Measurements from ENCODE around the gene KRTAP2-1. TPM values are rescaled to one million over a fixed set of nuclear protein-coding genes. Genes with fewer than 3 reads are reported as not detected.
"Not testable (repeated sequence)": the region's sequence is repeated elsewhere in the genome, so short reads cannot be mapped to it uniquely, and the experiment has no call there.

Gene KRTAP2-1, protein sequence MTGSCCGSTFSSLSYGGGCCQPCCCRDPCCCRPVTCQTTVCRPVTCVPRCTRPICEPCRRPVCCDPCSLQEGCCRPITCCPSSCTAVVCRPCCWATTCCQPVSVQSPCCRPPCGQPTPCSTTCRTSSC
- not detected in 2 replicates for total RNA-seq (2014; rRNA removed)
- polyA plus RNA-seq (2012), result not detected

DNA sequence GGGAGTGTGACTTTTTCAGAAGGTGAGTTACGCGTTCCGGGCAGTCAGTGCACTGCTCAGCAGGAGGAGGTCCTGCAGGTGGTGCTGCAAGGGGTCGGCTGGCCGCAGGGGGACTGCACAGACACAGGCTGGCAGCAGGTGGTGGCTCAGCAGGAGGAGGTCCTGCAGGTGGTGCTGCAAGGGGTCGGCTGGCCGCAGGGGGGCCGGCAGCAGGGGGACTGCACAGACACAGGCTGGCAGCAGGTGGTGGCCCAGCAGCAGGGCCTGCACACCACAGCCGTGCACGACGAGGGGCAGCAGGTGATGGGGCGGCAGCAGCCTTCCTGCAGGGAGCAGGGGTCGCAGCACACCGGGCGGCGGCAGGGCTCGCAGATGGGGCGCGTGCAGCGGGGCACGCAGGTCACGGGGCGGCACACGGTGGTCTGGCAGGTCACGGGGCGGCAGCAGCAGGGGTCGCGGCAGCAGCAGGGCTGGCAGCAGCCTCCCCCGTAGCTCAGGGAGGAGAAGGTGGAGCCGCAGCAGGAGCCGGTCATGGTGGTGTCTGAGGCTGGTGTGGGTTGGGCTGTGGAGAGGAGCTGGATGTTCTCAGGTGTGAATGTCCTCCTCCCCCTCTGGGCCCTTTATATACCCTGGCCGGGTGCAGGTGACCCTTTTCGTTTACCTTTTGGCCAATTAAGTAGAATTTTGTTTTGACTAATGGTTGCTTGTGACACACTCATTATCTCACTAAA lies at the start of gene KRTAP2-1:
Gene KRTAP2-1 (minus strand): TSS at position 582 of the 731 bp plus-strand sequence. CDS start 49 bp downstream, at position 533.
- not testable (repeated sequence) for DNase-seq (ENCODE audit: low read depth)

DNA sequence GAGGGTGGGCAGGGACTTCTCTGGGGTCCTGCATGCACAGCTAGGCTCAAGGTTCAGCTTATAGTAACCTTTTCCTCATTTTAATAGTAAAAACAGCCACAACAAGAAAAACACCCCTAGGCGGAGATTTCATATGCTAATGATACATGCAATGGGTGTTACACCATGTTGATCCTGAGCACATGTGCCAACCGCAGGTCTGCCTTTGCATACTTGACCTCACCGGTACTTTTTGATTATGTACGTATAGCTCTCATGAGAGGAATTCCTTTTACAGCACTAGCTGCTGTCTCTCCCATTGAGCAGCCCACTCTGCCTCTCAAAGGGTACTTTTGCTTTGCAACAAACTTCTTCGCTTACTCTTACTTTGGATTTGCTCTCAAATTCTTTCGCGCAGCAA lies 48.9 kb upstream of the KRTAP2-1 start:
- no peak for DNase-seq (ENCODE audit: low read depth)

DNA sequence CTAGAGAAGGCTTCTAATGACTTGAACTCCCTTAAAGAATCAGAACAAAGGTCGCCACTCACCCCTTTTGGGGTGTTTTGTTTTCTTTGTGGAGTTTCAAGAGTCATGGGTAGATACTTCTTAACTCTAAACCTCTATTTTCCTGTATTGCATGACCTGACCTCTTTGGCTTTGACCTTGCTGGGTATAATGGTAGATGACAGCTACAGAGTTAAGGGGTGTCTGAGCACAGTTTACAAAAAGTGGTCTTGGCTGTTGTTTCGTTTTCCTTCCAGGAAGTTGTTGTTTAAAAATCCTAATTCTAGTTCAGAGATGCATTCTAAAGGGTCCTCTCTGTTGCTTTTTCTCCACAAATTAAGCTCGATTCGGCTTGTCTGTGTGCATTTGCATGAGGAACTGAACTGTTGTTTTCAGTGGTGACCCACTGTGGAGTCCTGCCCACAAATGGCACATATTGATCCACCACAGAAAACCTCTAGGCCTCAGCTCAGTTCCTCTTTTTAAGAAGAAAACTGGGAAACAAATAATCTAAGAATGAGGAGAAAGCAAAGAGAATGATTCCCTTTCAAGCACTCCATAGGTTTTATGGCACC lies 41.7 kb upstream of the KRTAP2-1 start:
- not testable (repeated sequence) for DNase-seq (ENCODE audit: low read depth)

DNA sequence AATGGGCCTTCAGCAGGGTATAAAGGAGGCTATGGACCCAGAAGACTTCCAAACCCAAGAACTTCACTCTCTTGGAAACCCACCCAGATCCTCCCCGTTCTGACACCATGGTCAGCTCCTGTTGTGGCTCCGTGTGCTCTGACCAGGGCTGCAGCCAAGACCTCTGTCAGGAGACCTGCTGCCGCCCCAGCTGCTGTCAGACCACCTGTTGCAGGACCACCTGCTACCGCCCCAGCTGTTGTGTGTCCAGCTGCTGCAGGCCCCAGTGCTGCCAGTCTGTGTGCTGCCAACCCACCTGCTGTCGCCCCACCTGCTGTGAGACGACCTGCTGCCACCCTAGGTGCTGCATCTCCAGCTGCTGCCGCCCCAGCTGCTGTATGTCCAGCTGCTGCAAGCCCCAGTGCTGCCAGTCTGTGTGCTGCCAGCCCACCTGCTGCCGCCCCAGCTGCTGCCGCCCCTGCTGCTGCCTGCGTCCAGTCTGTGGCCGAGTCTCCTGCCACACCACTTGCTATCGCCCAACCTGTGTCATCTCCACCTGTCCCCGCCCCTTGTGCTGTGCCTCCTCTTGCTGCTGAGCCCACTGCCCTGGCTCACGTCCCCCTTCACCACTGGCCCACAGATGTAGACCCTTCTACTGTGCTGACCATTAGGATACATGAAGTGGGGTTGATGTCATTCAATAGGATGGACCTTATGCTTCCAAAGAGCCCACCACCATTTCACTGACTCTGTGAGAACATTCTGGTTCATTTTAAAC lies 37.2 kb upstream of the KRTAP2-1 start, which contains the start of gene KRTAP4-7:
Gene KRTAP4-7 (plus strand): TSS at position 51 of the 757 bp plus-strand sequence. CDS start 57 bp downstream, at position 108.
- DNase-seq (ENCODE audit: low read depth), result peak; percentile 37

DNA sequence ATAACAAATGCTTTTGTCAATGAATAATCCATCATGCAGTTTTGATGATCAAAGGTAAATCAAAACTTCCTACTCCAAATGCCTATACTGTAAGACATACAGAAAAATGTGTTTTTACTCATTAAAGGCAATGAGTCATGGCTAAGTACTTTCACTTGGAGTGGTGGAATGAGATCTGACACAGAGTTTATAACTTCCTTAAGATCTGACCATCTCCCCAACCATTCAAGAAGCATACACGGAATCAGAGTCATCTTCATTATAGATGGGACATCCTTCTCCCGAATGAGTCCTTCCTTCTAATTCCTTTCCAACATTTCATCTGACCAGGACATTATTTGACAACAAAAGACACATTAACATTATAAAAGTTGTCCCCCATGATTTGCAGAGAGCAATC lies 36.3 kb upstream of the KRTAP2-1 start:
- peak; percentile 40 for DNase-seq (ENCODE audit: low read depth)

DNA sequence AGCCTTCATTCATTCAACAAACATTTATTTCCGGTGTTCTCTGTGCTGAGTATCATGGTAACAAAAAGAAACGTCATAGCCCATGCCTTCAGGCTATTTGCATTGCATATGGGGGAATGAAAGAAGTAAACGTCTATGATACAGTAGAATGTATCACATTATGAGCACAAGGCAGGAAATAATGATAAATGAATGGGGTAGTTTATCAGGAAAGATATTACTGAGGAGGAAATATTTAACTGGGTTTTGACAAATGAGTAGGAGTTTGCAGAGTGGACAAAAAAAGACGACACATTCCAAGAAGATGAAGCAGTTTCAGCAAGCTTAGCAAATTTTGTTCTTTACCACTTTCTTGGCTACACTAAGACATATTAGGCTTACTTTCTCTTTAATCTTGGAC lies 35.5 kb upstream of the KRTAP2-1 start:
- DNase-seq (ENCODE audit: low read depth), result no peak

DNA sequence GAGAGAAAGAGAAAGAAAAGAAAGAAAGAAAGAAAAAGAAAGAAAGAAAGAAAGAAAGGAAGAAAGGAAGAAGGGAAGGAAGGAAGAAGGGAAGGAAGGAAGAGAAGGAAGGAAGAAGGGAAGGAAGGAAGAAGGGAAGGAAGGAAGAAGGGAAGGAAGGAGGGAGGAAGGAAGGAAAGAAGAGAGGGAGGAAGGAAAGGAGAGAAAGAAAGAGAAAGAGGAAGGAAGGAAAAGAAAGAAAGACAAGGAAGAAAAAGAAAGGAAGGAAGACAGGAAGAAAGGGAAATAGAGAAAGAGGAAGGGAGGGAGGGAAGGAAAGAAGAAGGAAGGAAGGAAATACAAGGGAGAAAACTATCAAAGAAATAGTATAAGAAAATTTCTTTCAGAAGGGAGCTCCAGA lies 29.7 kb upstream of the KRTAP2-1 start:
- DNase-seq (ENCODE audit: low read depth), result no peak

DNA sequence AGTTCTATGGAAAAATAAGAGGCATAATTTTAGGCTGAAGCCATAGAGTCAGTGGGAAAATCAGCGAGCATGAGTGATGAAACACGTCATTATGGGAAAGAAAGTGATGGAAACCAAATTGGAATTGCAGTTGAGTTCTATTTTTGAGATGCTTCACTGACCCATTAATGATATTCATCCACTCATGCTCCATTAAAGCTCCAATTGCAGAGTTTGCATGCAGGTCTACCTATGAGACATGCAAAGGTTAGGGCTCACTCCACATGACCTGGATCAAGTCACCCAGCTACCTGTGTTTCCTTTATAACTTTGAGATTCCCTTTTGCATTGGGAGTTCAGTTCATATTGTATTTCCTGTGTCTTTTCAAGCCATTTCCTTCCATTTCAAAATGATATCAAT lies 26.6 kb upstream of the KRTAP2-1 start:
- DNase-seq (ENCODE audit: low read depth), result no peak

DNA sequence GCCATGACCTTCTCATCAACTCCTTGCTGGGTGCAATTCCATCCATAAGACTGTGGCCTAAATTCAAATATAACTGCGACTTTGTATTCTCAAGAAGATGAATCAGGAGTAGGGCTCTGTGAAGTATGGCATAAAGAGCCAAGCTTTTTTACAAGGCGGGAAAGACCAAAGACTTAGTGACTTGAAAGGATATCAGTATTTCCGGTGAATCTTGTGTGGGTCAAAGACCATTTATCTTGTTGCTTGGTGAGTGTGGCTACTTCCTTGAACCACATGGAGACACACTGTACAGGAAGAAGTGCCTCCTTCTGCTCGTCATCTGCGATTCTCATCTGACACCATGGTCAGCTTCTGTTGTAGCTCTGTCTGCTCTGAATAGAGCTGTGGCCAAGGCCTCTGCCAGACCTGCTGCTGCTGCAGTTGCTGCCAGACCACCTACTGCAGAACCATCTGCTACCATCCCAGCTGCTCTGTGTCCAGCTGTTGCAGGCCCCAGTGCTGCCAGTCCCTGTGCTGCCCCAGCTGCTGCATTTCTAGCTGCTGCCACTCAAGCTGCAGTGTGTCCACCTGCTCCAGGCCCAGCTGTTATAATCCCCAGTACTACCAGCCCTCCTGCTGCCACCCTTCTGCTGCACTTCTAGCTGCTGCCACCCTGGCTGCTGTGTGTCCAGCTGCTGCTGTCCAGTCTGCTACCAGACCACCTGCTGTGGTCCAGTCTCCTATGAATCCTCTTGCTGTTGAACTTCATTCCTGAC lies 24.7 kb upstream of the KRTAP2-1 start:
- peak; percentile 96 for DNase-seq (ENCODE audit: low read depth)

DNA sequence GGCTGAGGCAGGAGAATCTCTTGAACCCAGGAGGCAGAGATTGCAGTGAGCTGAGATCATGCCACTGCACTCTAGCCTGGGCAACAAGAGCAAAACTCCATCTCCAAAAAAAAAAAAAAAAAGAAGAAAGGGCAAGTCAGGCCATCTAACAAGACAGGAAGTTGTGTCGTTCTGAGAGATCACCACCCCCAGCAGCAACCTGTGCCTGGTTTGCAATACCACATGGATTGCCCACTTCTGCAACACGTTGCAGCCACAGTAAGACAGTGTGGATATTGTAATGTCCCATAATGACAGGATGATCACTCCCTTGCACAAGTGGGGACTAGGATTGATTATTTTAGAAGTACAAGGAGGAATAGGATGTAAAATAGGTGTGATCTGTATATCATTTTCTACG lies 21.9 kb upstream of the KRTAP2-1 start:
- no peak for DNase-seq (ENCODE audit: low read depth)

DNA sequence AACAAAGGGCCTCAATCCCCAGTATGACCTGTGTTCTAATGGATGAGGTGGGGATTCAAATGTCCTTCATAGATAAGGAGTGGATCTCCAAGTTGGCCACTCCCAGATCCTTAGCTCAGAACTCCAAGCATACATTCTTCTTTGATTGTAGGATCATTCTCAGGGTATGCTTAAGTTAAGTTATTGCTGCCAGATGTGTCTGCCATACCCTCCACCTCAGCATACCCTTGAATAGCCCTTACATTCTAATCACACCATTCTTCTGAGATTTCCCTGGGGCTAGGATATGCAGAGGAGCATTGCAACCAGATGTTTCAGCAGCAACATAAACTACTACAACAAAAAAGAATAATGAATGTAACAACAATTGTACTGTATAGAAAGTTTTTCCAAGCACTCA lies 20.2 kb upstream of the KRTAP2-1 start:
- DNase-seq (ENCODE audit: low read depth), result no peak

DNA sequence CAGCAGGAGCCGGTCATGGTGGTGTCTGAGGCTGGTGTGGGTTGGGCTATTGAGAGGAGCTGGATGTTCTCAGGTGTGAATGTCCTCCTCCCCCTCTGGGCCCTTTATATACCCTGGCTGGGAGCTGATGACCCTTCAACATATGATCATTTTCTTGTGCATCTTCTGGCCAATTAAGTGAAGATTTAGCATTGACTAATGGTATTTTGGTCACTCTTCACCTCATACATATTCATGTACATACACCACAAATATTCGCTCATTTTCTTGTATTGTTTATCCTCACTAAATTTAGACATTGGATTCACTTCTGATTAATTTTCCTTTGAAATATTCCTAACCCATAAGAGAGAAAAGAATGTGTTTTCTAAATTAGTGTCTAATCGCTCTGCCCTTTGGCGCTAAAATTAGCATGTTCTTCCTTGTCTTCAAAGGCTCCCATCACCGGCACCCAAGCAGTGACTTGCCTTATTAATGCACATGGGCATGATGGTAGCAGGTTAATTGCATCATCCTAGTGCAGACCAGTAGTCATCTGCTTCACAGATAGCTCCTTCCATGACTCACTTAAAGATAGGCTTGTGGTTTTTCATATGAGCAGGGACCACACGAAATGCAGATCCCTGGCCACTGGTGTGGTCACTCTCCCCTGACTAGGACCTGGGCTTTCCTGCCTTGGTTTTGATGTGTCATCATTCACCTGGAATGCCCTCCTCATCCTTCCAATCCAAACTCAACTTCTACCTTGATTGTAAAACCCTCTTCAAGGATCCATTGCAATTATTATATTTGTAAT lies 18.9 kb upstream of the KRTAP2-1 start, which contains the start of gene KRTAP2-4:
Gene KRTAP2-4 (minus strand): TSS at position 51 of the 796 bp plus-strand sequence. CDS start 34 bp downstream, at position 17.
- DNase-seq (ENCODE audit: low read depth), result peak; percentile 90

DNA sequence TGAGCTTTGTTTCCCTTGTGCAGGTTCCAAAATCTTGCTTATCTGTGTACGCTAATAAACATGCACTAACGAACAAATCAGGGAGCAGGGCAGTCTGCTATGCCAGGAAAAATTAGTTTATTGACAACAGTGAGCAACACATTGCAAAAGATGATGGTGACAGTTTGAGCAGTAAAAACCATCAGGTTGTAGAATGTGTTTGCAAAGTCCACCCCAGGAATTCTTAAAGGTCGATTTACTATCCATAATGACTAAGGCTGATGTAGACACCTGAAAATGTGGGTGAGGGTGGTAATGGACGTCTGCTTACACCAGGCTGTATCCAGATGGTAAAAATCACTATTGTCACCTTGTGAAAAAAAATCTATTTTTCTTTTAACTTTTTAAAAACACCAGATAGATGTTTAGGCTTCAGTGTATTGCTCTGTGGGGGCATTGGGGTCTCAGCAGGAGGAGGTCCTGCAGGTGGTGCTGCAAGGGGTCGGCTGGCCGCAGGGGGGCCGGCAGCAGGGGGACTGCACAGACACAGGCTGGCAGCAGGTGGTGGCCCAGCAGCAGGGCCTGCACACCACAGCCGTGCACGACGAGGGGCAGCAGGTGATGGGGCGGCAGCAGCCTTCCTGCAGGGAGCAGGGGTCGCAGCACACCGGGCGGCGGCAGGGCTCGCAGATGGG lies 18.0 kb upstream of the KRTAP2-1 start:
- not testable (repeated sequence) for DNase-seq (ENCODE audit: low read depth)

DNA sequence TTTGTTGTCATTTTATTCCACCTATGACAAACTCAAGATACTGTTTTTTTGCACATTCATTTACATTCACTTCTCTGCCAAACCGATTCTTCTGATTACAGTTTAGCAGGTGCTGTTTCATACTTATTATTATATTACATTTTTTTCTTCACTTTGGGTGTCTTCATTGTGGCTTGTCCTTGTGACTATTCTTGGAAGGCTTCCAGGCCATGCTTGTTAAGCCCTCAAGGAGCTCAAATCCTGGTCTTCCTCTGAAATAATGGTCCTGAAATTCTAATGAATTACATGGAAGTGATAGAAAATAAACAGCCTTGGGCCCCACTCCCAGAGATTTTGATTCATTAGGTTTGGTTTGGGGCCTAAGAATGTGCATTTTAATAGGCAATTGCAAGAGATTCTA lies 17.2 kb upstream of the KRTAP2-1 start:
- DNase-seq (ENCODE audit: low read depth), result no peak

DNA sequence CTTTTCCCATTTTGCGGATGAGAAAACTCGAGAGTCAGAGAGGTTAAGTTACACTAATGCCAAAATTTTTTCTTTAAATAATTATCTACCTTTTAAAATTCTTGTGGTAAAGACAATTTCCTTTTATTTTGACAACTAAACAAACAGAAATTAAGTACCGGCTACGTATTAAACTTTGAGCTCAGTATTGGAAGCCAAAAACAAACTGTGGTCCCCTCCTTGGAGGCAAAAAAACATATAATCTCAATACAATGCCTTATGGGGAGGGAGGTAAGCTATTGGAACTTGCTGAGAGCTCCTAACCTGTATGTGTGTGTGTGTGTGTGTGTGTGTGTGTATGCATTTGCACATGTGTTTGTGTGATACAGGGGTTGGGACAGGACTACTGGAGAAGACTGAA lies 16.3 kb upstream of the KRTAP2-1 start:
- DNase-seq (ENCODE audit: low read depth), result no peak

DNA sequence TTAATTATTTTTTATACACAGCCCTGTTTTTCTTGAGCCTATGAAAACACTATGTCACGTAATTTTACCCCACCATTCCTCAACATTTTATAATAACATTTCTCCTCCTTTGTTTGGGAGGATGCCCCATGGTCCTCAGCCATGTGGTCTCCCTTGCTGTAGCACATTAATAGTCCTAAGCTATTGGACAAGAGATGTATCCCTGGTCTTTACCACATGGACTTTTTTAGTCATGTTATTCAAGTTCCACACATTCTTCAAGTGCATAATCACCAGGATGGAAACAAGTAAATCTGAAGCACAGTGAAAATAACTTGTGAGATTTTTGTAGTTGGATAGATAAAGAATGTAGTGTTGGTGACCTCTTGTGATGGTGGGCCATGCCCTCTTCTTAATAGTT lies 14.8 kb upstream of the KRTAP2-1 start:
- peak; percentile 96 for DNase-seq (ENCODE audit: low read depth)

DNA sequence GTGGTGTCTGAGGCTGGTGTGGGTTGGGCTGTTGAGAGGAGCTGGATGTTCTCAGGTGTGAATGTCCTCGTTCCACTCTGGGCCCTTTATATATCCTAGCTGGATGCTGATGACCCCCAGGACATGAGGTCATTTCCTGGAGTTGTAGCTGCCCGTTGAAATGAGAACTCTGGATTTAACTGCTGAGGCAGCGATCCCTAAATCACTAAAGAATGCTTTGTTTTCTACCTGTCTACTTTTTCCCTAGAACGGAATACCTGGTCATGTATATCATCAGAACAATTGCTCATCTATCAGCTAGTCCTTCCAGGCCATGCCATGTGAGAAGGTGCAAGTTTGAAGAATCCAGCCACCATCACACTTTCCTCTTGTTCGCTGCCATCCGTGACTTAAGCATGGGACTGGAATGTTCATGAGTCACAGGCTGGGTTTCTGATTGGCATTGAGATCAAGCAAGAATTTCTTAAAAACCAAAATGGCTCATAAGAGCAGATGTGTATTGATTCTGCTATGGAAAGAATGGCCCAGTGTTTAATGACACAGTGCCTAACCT lies 13.0 kb upstream of the KRTAP2-1 start, which contains the start of gene KRTAP2-3:
Gene KRTAP2-3 (minus strand): TSS at position 63 of the 553 bp plus-strand sequence. CDS start 64 bp downstream, outside the sequence.
- peak; percentile 94 for DNase-seq (ENCODE audit: low read depth)

DNA sequence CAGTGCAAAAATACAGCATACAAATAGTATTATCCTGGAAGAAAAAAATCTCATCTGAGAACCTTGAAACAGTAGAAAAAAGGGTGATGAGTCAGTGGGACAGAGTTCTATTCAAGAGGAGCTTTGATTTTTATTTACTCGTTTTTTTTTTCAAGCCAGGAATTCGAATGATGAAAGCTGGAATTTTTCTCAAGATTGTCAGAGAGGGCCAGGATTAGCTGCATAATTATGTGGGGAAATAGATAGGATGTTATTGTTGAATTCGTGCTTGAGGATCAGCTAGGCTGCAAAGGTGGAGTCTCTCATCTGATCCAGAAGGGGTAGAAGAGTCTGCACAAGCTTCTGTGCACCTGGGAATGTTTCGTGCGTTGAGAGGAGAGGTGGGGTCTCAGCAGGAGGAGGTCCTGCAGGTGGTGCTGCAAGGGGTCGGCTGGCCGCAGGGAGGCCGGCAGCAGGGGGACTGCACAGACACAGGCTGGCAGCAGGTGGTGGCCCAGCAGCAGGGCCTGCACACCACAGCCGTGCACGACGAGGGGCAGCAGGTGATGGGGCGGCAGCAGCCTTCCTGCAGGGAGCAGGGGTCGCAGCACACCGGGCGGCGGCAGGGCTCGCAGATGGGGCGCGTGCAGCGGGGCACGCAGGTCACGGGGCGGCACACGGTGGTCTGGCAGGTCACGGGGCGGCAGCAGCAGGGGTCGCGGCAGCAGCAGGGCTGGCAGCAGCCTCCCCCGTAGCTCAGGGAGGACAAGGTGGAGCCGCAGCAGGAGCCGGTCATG lies 12.3 kb upstream of the KRTAP2-1 start:
- DNase-seq (ENCODE audit: low read depth), result peak; percentile 93

Data from LHCN-M2 (cell line).